ENCODE results near the gene TMEM178B. TPM values are rescaled to one million over a fixed set of nuclear protein-coding genes. Genes with fewer than 3 reads are reported as not detected.

Gene TMEM178B
- polyA plus RNA-seq, 1 donor from 2014 or later, result 40.7 TPM

- no peak overlapping the region for H3K4me2 ChIP-seq (ENCODE audit: low read length)
- no peaks in the 10 kb centered on the region for H3K36me3 ChIP-seq (ENCODE audit: insufficient read depth, low read length)
- no peak overlapping the region for H3K27ac ChIP-seq (ENCODE audit: low read length)
- H3F3A ChIP-seq (ENCODE audit: insufficient read depth, low read length, poor library complexity, severe bottlenecking), result no peaks in the 10 kb centered on the region
- no peak overlapping the region for H3K4me3 ChIP-seq (ENCODE audit: low read length)
- no peak overlapping the region for H3K9ac ChIP-seq (ENCODE audit: low read length)
- H3K79me2 ChIP-seq (replicated peaks; ENCODE audit: insufficient read depth, low read length), result peaks cover 67% of the 10 kb centered on the region
- H3K9me2 ChIP-seq (ENCODE audit: insufficient read depth, low read length), result no peaks in the 10 kb centered on the region
- no peaks in the 10 kb centered on the region for H3K27me3 ChIP-seq (ENCODE audit: insufficient read depth, low read depth, low read length)
- H2AFZ ChIP-seq (ENCODE audit: low read depth, low read length), result no peak overlapping the region
- TF ChIP-seq REST (IDR thresholded peaks at IDR 0.05; ENCODE audit: borderline replicate concordance), result no peak
- no peak for TF ChIP-seq TAF1 (IDR thresholded peaks at IDR 0.05; ENCODE audit: low read depth)
- no peak for TF ChIP-seq EP300 (conservative IDR thresholded peaks at IDR 0.05; ENCODE audit: poor library complexity, severe bottlenecking)
- no peak for TF ChIP-seq EZH2 (IDR thresholded peaks at IDR 0.05; ENCODE audit: borderline replicate concordance, insufficient read depth, low read length, poor library complexity, severe bottlenecking)
- TF ChIP-seq CTCF (IDR thresholded peaks at IDR 0.05; ENCODE audit: poor library complexity, severe bottlenecking), result no peak
- TF ChIP-seq RAD21 (conservative IDR thresholded peaks at IDR 0.05), result no peak
- no peak for TF ChIP-seq SMC3 (conservative IDR thresholded peaks at IDR 0.05; ENCODE audit: poor library complexity)
- TF ChIP-seq MXI1 (conservative IDR thresholded peaks at IDR 0.05; ENCODE audit: poor library complexity, severe bottlenecking), result no peak
- no peak for TF ChIP-seq POLR2AphosphoS5 (IDR thresholded peaks at IDR 0.05)
- no peaks in the 10 kb centered on the region for H3K9me3 ChIP-seq (ENCODE audit: low read length)
- peaks cover 6% of the 10 kb centered on the region for H4K20me1 ChIP-seq (ENCODE audit: insufficient read depth)
Measured at GRCh38 chr7:141102436-141102835, 28.6 kb downstream of the TMEM178B start.

- Histone ChIP-seq H3K27me3 (ENCODE audit: insufficient read depth, low read depth, low read length) (no peaks in the 10 kb centered on the region), H4K20me1 (ENCODE audit: insufficient read depth) (peaks cover 6% of the 10 kb centered on the region), H3K9me2 (ENCODE audit: insufficient read depth, low read length) (no peaks in the 10 kb centered on the region), H3K27ac (ENCODE audit: low read length) (no peak overlapping the region), H3K79me2 (replicated peaks; ENCODE audit: insufficient read depth, low read length) (peaks cover 55% of the 10 kb centered on the region), H3K4me3 (ENCODE audit: low read length) (no peak overlapping the region), H3K36me3 (ENCODE audit: insufficient read depth, low read length) (no peaks in the 10 kb centered on the region), H2AFZ (ENCODE audit: low read depth, low read length) (no peak overlapping the region), H3F3A (ENCODE audit: insufficient read depth, low read length, poor library complexity, severe bottlenecking) (no peaks in the 10 kb centered on the region), H3K4me2 (ENCODE audit: low read length) (no peak overlapping the region), H3K9me3 (ENCODE audit: low read length) (no peaks in the 10 kb centered on the region), H3K9ac (ENCODE audit: low read length) (no peak overlapping the region)
- TF ChIP-seq SMC3 (conservative IDR thresholded peaks at IDR 0.05; ENCODE audit: poor library complexity), result no peak
- TF ChIP-seq CTCF (IDR thresholded peaks at IDR 0.05; ENCODE audit: poor library complexity, severe bottlenecking), result no peak
- TF ChIP-seq EP300 (conservative IDR thresholded peaks at IDR 0.05; ENCODE audit: poor library complexity, severe bottlenecking), result no peak
- no peak for TF ChIP-seq REST (IDR thresholded peaks at IDR 0.05; ENCODE audit: borderline replicate concordance)
- TF ChIP-seq RAD21 (conservative IDR thresholded peaks at IDR 0.05), result no peak
- TF ChIP-seq EZH2 (IDR thresholded peaks at IDR 0.05; ENCODE audit: borderline replicate concordance, insufficient read depth, low read length, poor library complexity, severe bottlenecking), result no peak
- TF ChIP-seq MXI1 (conservative IDR thresholded peaks at IDR 0.05; ENCODE audit: poor library complexity, severe bottlenecking), result no peak
Measured at GRCh38 chr7:141103847-141104429, 30.1 kb downstream of the TMEM178B start.

All from neural cell (in vitro differentiated cells).